Gastrocnemius medialis (tissue), 4 donors: Measurements from ENCODE around the gene PDYN.

ENCODE experiments used
- CTCF ChIP-seq, 5 experiments: fragments of 450-650 bp in 3 of 5; fragments of 200-600 bp in 2 of 5; sonication (generic) in 2 of 5; IDR thresholded peaks in 4 of 5; conservative IDR thresholded peaks in 1 of 5; 1 replicate in 4 of 5; 2 replicates in 1 of 5; pipeline ENCODE4 v1.5.1; 2016 to 2019; ENCODE audit warnings: antibody characterized with exemption in 5 of 5, mild to moderate bottlenecking in 3 of 5, moderate library complexity in 3 of 5
- POLR2A ChIP-seq, 2 donors: fragments of 450-650 bp; IDR thresholded peaks; one replicate each; pipeline ENCODE4 v1.6.1; 2017; ENCODE audit warnings: antibody characterized with exemption in 2 of 2, mild to moderate bottlenecking in 2 of 2, moderate library complexity in 2 of 2

GRCh38 chr20:2032168-2032567, 38.3 kb upstream of the PDYN start:
- no peak for TF ChIP-seq CTCF (IDR thresholded peaks at IDR 0.05 in 4 of 5, conservative IDR thresholded peaks at IDR 0.05 in 1 of 5)
- TF ChIP-seq POLR2A (IDR thresholded peaks at IDR 0.05) = no peak
